Placental epithelial cell (primary cell): ENCODE data around the gene OAF. TPM values are rescaled to one million over a fixed set of nuclear protein-coding genes. Genes with fewer than 3 reads are reported as not detected.

Experiments used
- total RNA-seq: library from RNA; depleted of rRNA; stranded (reverse); fragments of >200 nt; gene quantifications from 2 replicates; pipeline ENCODE4 v1.2.3, GENCODE V29; 2012

Gene OAF
- 3.1 and 9.9 TPM in 2 replicates for total RNA-seq

DNA sequence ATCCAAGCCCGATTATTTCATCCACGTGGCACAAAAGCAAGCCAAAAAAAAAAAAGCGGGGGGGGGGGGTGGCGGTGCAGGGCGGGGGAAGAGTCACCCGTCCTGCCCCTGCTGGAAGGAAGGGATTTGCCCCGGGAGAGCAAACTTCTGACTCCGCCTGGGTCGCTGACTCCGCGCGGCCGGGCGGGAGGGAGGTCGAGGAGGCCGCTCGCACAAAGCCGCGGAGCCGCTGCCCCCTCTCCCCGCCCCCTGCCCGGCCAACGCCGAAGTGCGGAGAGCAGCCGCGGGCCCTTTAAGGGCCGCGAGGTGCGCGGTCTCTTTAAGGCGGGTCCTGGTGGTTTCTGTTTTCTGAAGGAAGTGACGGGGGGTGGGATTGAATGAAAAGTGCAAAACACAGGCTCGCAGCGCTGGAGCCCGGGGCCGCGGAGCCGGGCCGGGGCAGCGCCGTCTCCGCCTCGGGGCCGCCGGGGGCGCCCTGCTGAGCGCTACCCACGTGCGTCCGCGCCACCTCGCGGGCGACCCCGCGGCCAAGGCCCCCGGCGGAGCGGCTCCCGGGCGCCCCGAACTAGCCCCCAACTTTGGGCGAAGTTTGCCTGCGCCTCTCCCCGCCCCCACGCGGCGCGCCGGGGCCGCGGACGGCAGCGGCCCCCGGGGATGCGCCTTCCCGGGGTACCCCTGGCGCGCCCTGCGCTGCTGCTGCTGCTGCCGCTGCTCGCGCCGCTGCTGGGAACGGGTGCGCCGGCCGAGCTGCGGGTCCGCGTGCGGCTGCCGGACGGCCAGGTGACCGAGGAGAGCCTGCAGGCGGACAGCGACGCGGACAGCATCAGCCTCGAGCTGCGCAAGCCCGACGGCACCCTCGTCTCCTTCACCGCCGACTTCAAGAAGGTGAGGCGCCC, at the start of gene OAF:
OAF (plus strand) TSS at position 407 of the 896 bp plus-strand sequence; CDS start at position 655, 248 bp downstream.

DNA sequence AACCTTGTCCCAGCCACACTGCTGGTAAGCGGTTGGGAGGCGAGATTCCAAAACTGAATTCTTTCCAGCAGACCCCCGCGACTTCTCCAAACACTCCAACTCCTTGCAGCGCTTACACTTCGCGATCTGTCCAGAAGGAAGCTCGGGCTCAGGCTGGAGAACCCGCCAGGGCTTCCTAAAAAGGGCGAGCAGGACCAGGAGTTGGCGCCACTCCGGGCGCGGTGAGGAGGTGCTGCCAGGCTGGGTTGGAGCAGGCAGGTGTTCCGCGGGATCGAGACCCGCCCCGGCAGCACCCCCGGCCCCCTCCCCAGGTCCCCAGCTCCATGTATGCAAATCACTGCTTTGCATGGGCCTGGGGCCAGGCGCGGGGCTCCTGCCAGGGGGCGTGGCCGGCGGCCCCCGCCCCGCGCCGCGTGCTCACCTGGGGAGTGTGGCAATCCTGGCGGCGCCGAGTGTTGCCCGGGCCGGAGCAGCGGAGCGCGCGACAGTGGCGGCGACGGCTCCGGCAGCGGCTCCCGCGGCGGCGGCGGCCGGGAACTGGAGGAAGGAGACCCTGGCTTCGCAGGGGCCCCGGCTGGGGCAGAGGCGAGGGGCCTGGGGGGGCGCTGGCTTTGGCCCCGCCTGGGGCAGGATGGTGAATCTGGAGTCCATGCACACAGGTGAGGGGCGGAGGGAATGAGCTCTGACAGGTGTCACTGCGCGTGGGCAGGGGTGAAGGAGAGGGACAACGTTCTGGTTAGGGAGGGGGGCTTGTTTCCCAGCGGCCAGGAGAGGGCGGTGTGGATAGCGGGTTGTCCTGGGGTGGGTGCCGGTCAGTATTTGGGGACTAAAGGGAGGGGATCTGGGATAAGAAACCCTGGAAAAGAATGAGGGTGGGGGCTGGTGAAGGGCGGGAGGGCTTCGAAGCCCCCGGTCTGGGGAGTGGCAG, 29.1 kb downstream of the OAF start, which contains the start of gene POU2F3:
POU2F3 (plus strand) TSS at position 428 of the 928 bp plus-strand sequence; CDS start at position 632, 204 bp downstream.

Other genes starting within 250 kb of the OAF start
- 90.3 and 326 TPM in 2 replicates for gene TRIM29, start 72.9 kb upstream of the OAF start, total RNA-seq
- gene POU2F3, start 29.1 kb downstream of the OAF start, total RNA-seq = 0.22 and 0.39 TPM in 2 replicates
- 4.4 and 5.9 TPM in 2 replicates for gene TLCD5, start 114.3 kb downstream of the OAF start, total RNA-seq
- gene ARHGEF12, start 125.4 kb downstream of the OAF start, total RNA-seq = 57.2 and 74.2 TPM in 2 replicates